Activated CD8-positive, alpha-beta T cell treated with anti-CD3 and anti-CD28 coated beads for 36 hours (primary cell): ENCODE data around the gene AGAP1. TPM values are rescaled to one million over a fixed set of nuclear protein-coding genes. Genes with fewer than 3 reads are reported as not detected.

ENCODE experiments used
- ATAC-seq: fragments of 200-7000 bp; cut with Tn5 transposase; one replicate; pipeline ENCODE4 v1.10.0; 2021; ENCODE audit warnings: mild to moderate bottlenecking, moderate library complexity
- CTCF ChIA-PET: fragments of 350-600 bp; sonication (Branson Sonifier 250); formaldehyde crosslinking; loops from one replicate; lab custom pipeline; 2021; ENCODE audit warnings: antibody characterized with exemption; lab: Charles Lee
- POLR2A ChIA-PET: fragments of 350-600 bp; sonication (Branson Sonifier 250); formaldehyde crosslinking; loops from one replicate; lab custom pipeline; 2021; ENCODE audit warnings: antibody characterized with exemption; lab: Charles Lee
- DNase-seq: peaks from one replicate; pipeline ENCODE4 v3.0.0-alpha.2; 2020
- H3K27ac Mint-ChIP-seq: one replicate; pipeline ENCODE4 v1.8.0; 2021; ENCODE audit warnings: mild to moderate bottlenecking, mixed read lengths
- H3K27me3 Mint-ChIP-seq: one replicate; pipeline ENCODE4 v1.8.0; 2021; ENCODE audit warnings: mixed read lengths
- H3K36me3 Mint-ChIP-seq: one replicate; pipeline ENCODE4 v1.8.0; 2021; ENCODE audit warnings: low read depth, mixed read lengths
- H3K4me1 Mint-ChIP-seq: one replicate; pipeline ENCODE4 v1.8.0; 2021; ENCODE audit warnings: low read depth, mixed read lengths
- H3K4me3 Mint-ChIP-seq: one replicate; pipeline ENCODE4 v1.8.0; 2021; ENCODE audit warnings: mild to moderate bottlenecking, moderate library complexity, mixed read lengths
- H3K9me3 Mint-ChIP-seq: one replicate; pipeline ENCODE4 v1.8.0; 2021; ENCODE audit warnings: mixed read lengths
- intact Hi-C: fragments of 100-400 bp; cut with micrococcal nuclease; formaldehyde crosslinking; loops from one replicate; pipeline ENCODE4 v1.10.0; 2022
- total RNA-seq, 2 experiments: library from RNA; stranded (reverse); gene quantifications; one replicate each; pipeline ENCODE4 v1.2.3, GENCODE V29; 2021
- TF ChIP-seq, protein P1 (sequence below): fragments of 200-600 bp; IDR thresholded peaks from one replicate; pipeline ENCODE4 v1.8.0; 2022; ENCODE audit warnings: antibody characterized with exemption, mild to moderate bottlenecking

The AGAP1 gene
- total RNA-seq, 2 experiments from 2014 or later: 2.5 to 2.9 TPM

DNA sequence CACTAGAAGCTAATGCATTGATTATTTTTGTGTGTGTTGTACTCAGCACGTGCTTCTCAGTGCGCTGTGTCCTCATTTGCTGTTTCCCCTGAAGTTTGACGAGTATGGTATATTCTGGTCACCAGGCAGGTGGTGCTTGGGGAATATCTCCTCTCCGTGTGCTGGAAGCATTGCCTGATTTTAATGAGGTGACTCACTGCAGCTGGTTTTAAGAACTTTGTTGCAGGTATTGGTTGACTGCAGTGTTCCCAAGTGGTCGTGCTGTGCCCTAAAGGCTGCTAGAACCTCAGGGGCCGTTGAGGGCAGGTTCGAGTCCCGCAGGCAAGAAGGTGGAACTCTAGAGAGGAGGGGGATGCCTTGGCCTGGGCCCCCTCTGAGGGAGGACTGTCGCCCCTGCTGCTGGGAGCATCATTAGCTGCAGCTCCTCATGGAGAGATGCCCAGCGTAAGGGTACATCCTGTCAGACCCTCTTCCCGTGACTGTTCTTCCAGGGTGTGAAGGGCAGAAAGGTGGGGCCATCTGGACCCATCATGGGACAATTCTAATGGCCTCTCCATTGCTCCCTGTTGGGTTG is 82.6 kb downstream of the AGAP1 start:
- POLR2A ChIA-PET: no interaction called here
- no peak for DNase-seq
- no peaks in the 10 kb centered on the region for H3K4me1 Mint-ChIP-seq
- H3K27ac Mint-ChIP-seq: no peak overlapping the region
- no peak overlapping the region for H3K4me3 Mint-ChIP-seq
- H3K36me3 Mint-ChIP-seq: no peaks in the 10 kb centered on the region
- TF ChIP-seq, protein P1, sequence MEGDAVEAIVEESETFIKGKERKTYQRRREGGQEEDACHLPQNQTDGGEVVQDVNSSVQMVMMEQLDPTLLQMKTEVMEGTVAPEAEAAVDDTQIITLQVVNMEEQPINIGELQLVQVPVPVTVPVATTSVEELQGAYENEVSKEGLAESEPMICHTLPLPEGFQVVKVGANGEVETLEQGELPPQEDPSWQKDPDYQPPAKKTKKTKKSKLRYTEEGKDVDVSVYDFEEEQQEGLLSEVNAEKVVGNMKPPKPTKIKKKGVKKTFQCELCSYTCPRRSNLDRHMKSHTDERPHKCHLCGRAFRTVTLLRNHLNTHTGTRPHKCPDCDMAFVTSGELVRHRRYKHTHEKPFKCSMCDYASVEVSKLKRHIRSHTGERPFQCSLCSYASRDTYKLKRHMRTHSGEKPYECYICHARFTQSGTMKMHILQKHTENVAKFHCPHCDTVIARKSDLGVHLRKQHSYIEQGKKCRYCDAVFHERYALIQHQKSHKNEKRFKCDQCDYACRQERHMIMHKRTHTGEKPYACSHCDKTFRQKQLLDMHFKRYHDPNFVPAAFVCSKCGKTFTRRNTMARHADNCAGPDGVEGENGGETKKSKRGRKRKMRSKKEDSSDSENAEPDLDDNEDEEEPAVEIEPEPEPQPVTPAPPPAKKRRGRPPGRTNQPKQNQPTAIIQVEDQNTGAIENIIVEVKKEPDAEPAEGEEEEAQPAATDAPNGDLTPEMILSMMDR: no peak
- peaks cover 6% of the 10 kb centered on the region for H3K27me3 Mint-ChIP-seq
- H3K9me3 Mint-ChIP-seq: no peaks in the 10 kb centered on the region
- ATAC-seq: no peak
- intact Hi-C loops: no loop called here
- CTCF ChIA-PET: no interaction called here

- H3K27me3 Mint-ChIP-seq: peaks cover 6% of the 10 kb centered on the region
- intact Hi-C loops: no loop called here
- no peaks in the 10 kb centered on the region for H3K36me3 Mint-ChIP-seq
- H3K4me1 Mint-ChIP-seq: no peaks in the 10 kb centered on the region
- no peak for ATAC-seq
- H3K27ac Mint-ChIP-seq: no peak overlapping the region
- no peaks in the 10 kb centered on the region for H3K9me3 Mint-ChIP-seq
- ChIA-PET POLR2A (no interaction called here), CTCF (no interaction called here)
- TF ChIP-seq, protein P1: no peak
- H3K4me3 Mint-ChIP-seq: no peak overlapping the region
- DNase-seq: no peak
These were observed 83.8 kb downstream of the AGAP1 start for GRCh38 chr2:235577404-235578330.

DNA sequence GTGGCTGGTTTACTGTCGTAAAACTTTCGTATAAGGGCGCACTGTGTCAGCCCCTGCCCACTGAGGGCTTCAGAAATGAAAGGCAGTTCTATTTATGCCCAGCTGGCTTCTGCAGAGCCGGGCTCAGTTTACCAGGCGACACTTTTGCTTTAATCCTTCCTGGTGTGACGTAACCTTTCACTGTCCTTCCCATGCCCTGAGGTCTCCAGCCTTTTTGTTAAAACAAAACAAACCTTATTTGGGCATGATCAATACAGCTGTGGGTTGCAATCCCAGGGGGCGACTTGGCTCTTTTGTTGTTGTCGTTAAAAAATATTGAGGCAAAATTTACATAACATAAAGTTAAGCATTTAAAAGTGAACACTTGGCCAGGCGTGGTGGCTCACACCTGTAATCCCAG is 85.3 kb downstream of the AGAP1 start:
- TF ChIP-seq, protein P1: no peak
- intact Hi-C loops: no loop called here
- Mint-ChIP-seq H3K27me3 (peaks cover 6% of the 10 kb centered on the region), H3K4me3 (no peak overlapping the region), H3K36me3 (no peaks in the 10 kb centered on the region), H3K4me1 (no peaks in the 10 kb centered on the region), H3K27ac (no peak overlapping the region), H3K9me3 (no peaks in the 10 kb centered on the region)
- CTCF ChIA-PET: no interaction called here
- DNase-seq: no peak
- no peak for ATAC-seq
- POLR2A ChIA-PET: no interaction called here

- no peaks in the 10 kb centered on the region for H3K4me1 Mint-ChIP-seq
- CTCF ChIA-PET: no interaction called here
- H3K36me3 Mint-ChIP-seq: no peaks in the 10 kb centered on the region
- TF ChIP-seq, protein P1: no peak
- H3K27ac Mint-ChIP-seq: no peak overlapping the region
- intact Hi-C loops: no loop called here
- H3K9me3 Mint-ChIP-seq: no peaks in the 10 kb centered on the region
- no peak overlapping the region for H3K4me3 Mint-ChIP-seq
- peaks cover 6% of the 10 kb centered on the region for H3K27me3 Mint-ChIP-seq
- DNase-seq: no peak
- ATAC-seq: no peak
- POLR2A ChIA-PET: no interaction called here
These were observed 86.7 kb downstream of the AGAP1 start for GRCh38 chr2:235580426-235581157.
